ENCODE data around the gene SBNO2.
"Not testable (repeated sequence)": the region's sequence is repeated elsewhere in the genome, so short reads cannot be mapped to it uniquely, and the experiment has no call there.

The SBNO2 gene

DNA sequence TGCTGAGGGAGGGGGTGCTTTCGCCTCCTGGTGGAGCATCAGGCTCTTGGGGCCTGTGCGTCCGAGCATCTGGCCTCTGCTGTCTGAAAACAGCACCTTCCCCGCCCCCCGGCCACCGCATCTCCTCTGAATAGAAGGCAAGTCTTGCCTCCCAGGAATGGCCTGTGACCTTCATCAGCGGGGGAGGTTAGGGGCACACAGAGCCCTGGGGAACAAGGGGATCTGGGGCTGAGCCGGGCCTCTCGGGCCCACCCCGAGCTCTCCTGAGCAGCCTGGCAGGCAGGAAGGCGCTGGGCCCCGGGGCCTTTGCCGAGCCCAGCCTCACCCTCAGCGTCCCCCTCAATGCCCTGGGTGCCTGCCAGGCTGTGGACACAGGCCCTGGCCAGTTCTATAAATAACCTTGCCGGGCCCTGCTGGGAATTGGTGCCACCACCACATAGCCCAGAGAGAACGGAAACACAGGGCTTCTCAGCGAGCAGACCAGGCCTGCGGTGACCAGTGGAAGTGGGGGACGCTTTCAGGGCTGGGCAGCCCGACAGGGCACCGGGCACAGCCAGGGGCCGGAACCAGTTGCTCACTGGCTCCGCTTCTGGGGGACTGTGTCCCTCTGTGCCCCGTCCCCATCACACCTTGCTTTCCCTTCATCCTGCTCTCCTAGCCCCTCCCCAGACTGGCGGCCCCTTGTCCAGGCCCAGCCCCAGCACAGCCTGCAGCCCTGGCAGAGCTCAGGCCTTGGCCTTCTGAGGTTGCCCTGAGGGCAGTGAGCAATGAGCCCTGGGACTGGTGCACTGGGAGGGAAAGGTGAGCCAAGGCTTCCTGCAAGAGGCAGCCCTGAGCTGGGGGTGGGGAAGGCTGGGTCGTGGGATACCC, 41.0 kb upstream of the SBNO2 start:
- Mint-ChIP-seq H3K36me3 (ENCODE audit: low read depth) (peaks cover 8% of the 10 kb centered on the region), H3K27me3 (ENCODE audit: low read depth) (no peaks in the 10 kb centered on the region), H3K27ac (no peak overlapping the region), H3K4me3 (no peak overlapping the region), H3K9me3 (no peaks in the 10 kb centered on the region), H3K4me1 (peaks cover 37% of the 10 kb centered on the region)
- TF ChIP-seq CTCF (IDR thresholded peaks at IDR 0.05; ENCODE audit: unreplicated experiment in 3 of 3) = no peak

- no peak for TF ChIP-seq CTCF (IDR thresholded peaks at IDR 0.05; ENCODE audit: unreplicated experiment in 3 of 3)
- Mint-ChIP-seq H3K27me3 (ENCODE audit: low read depth) (no peaks in the 10 kb centered on the region), H3K36me3 (ENCODE audit: low read depth) (peaks cover 11% of the 10 kb centered on the region), H3K4me3 (no peak overlapping the region), H3K27ac (peak overlapping the region in 2 of 3 experiments; percentile 59 to 68), H3K4me1 (peaks cover 40% of the 10 kb centered on the region), H3K9me3 (no peaks in the 10 kb centered on the region)
Measured at GRCh38 chr19:1214299-1214861, 40.3 kb upstream of the SBNO2 start.

GRCh38 chr19:1213391-1214286, 39.6 kb upstream of the SBNO2 start:
- Mint-ChIP-seq H3K4me1 (peaks cover 40% of the 10 kb centered on the region), H3K27me3 (ENCODE audit: low read depth) (no peaks in the 10 kb centered on the region), H3K36me3 (ENCODE audit: low read depth) (peaks cover 11% of the 10 kb centered on the region), H3K9me3 (no peaks in the 10 kb centered on the region), H3K4me3 (peak overlapping the region; percentile 39 to 57 (median 47)), H3K27ac (peak overlapping the region; percentile 59 to 90 (median 68))
- TF ChIP-seq CTCF (IDR thresholded peaks at IDR 0.05; ENCODE audit: unreplicated experiment in 3 of 3) = no peak

DNA sequence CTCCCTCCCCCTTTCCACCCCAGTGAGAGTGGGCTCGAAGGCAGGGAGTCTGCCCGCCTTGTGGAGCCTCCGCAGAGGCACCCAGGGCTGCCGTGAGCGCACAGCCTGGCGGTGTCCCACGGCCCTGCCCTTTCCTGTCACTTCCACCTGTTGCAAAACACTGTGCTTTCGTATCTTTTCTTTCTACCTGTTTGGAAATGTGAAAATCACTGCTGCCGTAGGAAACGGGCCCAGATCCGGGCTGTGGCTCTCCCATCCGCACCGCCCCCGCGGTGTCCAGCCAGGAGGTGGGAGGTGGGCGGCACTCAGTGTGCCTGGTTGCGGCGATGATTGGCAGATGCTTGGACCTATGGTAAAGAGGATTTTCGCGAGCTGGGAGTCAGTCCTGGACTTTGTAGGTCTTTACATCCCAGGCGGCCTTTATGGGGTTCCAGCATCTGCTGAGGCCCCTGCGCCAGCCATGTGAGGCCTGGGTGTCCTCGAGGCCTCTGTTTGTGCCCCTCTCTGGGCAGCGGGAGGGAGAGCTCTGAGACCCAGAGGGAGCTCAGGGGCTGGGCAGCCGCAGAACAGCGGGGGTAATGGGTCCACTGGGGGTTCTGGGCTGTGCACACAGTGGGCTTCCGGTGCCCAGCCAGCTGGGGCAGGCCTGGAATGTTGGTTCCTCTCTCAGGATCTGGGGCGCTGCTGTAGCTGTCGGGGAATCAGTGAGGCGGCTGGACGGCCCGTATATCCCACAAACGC, 37.6 kb upstream of the SBNO2 start:
- H3K27me3 Mint-ChIP-seq (ENCODE audit: low read depth) = no peaks in the 10 kb centered on the region
- peak overlapping the region; percentile 45 to 60 (median 46) for H3K4me3 Mint-ChIP-seq
- H3K9me3 Mint-ChIP-seq = no peaks in the 10 kb centered on the region
- TF ChIP-seq CTCF (IDR thresholded peaks at IDR 0.05; ENCODE audit: unreplicated experiment in 3 of 3) = no peak
- H3K4me1 Mint-ChIP-seq = peaks cover 38% of the 10 kb centered on the region
- H3K27ac Mint-ChIP-seq = peak overlapping the region in 1 of 3 experiments; percentile 56
- H3K36me3 Mint-ChIP-seq (ENCODE audit: low read depth) = peaks cover 11% of the 10 kb centered on the region

DNA sequence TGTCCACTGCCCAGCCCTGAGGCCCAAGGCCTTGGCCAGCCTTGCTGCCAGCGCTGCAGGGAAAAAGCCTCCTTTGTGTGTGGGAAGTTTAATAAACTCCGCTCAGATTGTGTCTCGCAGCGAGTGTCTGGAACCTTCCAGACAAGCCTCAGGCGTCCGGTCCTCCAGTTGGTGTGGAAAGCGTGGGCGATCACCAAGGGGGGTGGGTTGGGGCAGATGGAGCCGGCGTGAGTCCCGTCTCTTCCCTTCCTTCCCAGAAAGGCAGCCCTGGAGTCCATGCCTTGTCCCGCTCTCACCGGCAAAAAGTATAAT, 36.1 kb upstream of the SBNO2 start:
- Mint-ChIP-seq H3K4me1 (peaks cover 34% of the 10 kb centered on the region), H3K36me3 (ENCODE audit: low read depth) (peaks cover 11% of the 10 kb centered on the region), H3K9me3 (no peaks in the 10 kb centered on the region), H3K4me3 (peak overlapping the region; percentile 34 to 63 (median 47)), H3K27me3 (ENCODE audit: low read depth) (no peaks in the 10 kb centered on the region), H3K27ac (peak overlapping the region in 1 of 3 experiments; percentile 52)
- no peak for TF ChIP-seq CTCF (IDR thresholded peaks at IDR 0.05; ENCODE audit: unreplicated experiment in 3 of 3)

DNA sequence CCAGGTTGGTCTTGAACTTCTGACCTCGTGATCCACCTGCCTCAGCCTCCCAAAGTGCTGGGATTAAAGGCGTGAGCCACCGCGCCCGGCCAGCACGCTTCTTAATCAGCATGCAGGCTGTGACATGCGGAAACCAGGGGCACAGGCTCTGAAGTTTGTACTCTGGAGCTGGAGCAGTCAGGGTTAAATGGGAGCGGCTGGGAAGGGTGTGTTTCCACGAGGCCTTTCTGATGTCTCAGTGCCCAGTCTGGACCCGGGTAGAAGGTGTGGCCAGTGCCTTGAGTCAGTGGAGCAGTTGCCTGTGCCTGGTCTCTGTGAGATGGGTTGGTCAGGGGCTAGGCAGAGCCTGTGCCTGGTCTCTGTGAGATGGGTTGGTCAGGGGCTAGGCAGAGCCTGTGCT, 34.8 kb upstream of the SBNO2 start:
- Mint-ChIP-seq H3K4me3 (peak overlapping the region in 1 of 3 experiments; percentile 43), H3K4me1 (peaks cover 28% of the 10 kb centered on the region)
- H3K9me3 Mint-ChIP-seq; H3K27me3 Mint-ChIP-seq (ENCODE audit: low read depth); H3K27ac Mint-ChIP-seq; H3K36me3 Mint-ChIP-seq (ENCODE audit: low read depth): not testable (repeated sequence)
